ENCODE data around the gene KRTAP24-1.

The KRTAP24-1 gene

GRCh38 chr21:30234643-30235042 lies 48.1 kb downstream of the KRTAP24-1 start:
- DNase-seq (ENCODE audit: low read depth in 2 of 2): no peak

GRCh38 chr21:30234050-30234449 lies 48.7 kb downstream of the KRTAP24-1 start:
- DNase-seq (ENCODE audit: low read depth in 2 of 2): no peak

- DNase-seq (ENCODE audit: low read depth in 2 of 2): no peak
Observed at GRCh38 chr21:30233228-30234020, 49.3 kb downstream of the KRTAP24-1 start.

- DNase-seq (ENCODE audit: low read depth in 2 of 2): no peak
Observed at GRCh38 chr21:30232011-30232410, 50.7 kb downstream of the KRTAP24-1 start.

All from stimulated activated CD4-positive, alpha-beta T cell treated with anti-CD3 and anti-CD28 coated beads, Interleukin-15, amount 100 ng/mL, for 48 hours (primary cell).